ENCODE measurements around the gene PSMA6.

- TF ChIP-seq, protein P1, sequence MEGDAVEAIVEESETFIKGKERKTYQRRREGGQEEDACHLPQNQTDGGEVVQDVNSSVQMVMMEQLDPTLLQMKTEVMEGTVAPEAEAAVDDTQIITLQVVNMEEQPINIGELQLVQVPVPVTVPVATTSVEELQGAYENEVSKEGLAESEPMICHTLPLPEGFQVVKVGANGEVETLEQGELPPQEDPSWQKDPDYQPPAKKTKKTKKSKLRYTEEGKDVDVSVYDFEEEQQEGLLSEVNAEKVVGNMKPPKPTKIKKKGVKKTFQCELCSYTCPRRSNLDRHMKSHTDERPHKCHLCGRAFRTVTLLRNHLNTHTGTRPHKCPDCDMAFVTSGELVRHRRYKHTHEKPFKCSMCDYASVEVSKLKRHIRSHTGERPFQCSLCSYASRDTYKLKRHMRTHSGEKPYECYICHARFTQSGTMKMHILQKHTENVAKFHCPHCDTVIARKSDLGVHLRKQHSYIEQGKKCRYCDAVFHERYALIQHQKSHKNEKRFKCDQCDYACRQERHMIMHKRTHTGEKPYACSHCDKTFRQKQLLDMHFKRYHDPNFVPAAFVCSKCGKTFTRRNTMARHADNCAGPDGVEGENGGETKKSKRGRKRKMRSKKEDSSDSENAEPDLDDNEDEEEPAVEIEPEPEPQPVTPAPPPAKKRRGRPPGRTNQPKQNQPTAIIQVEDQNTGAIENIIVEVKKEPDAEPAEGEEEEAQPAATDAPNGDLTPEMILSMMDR (conservative IDR thresholded peaks at IDR 0.05 in 1 of 2, IDR thresholded peaks at IDR 0.05 in 1 of 2; ENCODE audit: low read depth in 1 of 2, low read length in 2 of 2): no peak
- TF ChIP-seq EZH2 (IDR thresholded peaks at IDR 0.05; ENCODE audit: low read length, missing control alignments): no peak
These were observed 60.4 kb downstream of the PSMA6 start for GRCh38 chr14:35352274-35353233.
